SH-SY5Y (cell line): ENCODE measurements around the gene XXYLT1.

ENCODE experiments used
- GATA2 ChIP-seq: IDR thresholded peaks from 2 replicates; pipeline ENCODE4 v1.6.1; 2011; ENCODE audit warnings: mild to moderate bottlenecking, low read depth, low read length
- GATA3 ChIP-seq: IDR thresholded peaks from 2 replicates; pipeline ENCODE4 v1.6.1; 2011; ENCODE audit warnings: low read depth, mild to moderate bottlenecking, low read length, moderate library complexity

DNA sequence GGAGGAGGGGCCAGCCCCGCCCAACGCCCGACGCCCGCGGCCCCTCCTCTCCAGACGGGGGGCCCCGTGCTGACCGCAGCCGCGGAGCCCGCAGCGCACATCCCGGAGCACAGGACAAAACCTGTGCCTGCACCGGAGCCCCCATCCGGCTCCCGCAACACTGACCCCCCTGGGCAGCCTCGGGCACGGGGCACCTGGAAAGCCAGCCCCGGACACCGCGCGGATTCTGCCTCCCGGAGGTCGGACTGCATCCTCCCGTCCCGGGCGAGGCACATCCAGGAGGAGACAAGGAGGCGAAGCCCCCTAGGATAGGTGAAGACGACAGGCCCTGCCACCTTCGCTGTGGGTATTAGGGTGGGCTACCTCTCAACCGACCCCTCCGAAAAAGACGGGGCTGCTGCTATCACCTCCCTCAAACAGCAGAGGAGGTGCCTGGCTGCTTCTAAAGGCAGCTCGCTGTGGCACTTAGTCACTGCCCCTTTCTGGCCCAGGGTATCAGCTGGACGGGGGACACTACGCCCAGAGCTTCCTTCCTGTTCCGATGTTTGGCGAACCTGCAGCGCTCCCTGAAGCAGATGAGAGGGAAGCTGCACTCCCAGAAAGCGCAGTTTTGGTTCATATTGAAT lies 10.6 kb downstream of the XXYLT1 start:
- TF ChIP-seq GATA2 (no peak), GATA3 (no peak)
